DMS53 treated with DMSO at 0.1 percent for 48 hours (cell line): ENCODE data around the gene SNRPF.
"Not testable (repeated sequence)": the region's sequence is repeated elsewhere in the genome, so short reads cannot be mapped to it uniquely, and the experiment has no call there.

ENCODE experiments used
- DNase-seq: peaks from one replicate; lab custom pipeline; 2025; ENCODE audit not compliant: unreplicated experiment; lab: John Stamatoyannopoulos, UW

The SNRPF gene

DNA sequence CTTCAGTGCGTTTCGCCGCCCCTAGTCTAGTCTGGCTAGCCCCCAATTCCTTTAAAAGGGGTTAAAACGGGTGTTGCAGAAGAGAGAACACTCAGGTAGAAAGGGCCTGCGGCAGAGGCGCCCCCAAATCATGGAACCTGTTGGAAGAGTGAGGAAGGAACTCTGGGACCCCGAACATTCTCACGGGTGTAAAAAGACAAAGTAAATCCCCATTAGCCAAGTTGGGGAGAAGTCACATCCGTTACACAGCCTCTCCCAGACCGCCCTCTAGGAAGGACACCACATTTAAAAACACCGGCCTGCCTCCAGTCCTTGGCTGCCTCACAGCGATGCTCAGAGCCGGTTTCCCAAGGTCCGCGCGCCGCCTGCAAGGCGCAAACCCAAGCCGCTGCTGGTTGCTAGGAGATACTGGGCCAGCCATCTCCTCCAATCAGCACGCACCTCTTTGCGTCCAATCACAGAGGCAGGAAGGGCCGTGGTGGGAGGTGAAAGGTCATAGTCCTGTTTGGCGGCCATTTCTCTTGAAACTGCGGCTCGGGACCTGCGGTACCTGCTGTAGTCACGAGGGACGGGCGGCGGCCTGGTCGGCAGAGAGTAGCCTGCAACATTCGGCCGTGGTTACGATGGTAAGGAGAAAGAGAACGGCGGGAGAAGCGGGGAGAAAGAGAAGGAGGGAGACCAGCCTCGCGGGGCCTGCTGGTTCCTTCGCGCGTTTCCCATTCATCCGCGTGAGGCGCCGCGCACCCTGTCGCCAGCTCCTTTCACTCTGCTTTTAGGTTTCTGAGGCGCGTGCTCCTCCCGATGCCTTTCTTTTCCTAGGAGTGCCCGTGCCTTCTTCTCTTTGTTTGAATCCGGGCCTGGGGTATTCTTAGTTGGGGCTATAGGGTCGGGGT, at the start of gene SNRPF:
SNRPF (plus strand) TSS at position 502 of the 893 bp plus-strand sequence; CDS start at position 624, 122 bp downstream.
- DNase-seq = peak; percentile 97

DNA sequence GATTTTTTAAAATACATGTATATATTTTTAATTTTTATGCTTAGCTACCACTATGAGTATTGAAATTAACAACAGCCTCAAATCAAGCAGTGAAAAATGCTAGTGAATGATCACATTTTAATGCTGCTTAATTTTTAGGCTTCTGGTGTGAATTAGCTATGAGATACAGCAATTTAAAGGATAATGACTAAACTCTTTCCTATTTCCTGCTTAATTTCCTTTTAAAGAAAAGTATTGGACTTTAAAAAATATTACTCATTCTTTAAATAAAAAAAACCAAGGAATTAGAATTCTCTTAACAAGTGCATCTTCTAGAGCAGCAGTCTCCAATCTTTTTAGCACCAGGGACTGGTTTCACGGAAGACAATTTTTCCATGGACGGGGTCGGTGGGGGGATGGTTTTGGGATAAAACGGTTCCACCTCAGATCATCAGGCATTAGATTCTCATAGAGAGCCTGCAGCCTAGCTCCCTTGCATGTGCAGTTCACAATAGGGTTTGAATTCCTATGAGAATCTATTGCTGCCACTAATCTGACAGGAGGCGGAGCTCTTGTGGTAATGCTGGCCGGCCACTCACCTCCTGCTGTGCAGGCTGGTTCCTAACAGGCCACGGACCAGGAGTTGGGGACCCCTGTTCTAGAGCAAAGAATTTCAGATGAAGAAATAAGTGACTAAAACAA, 49.6 kb upstream of the SNRPF start:
- DNase-seq = no peak

DNA sequence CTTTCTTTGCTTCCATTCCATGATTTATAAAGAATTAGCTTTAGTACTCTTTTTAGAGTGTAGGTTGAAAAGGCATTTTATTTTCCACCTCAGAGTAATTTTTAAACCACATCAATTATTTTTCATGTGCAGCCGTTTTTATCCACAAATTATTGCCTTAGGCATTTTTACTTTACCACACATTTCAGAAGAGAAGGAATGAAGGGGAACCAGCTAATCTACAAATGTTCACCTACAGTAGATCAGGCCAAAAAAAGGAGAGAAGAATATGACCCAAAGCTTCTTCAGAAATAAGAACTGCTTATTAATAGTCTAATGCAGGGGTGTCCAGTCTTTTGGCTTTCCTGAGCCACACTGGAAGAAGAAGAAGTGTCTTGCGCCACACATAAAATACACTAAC, 48.3 kb upstream of the SNRPF start:
- no peak for DNase-seq

GRCh38 chr12:95812155-95812554, 46.6 kb upstream of the SNRPF start:
- DNase-seq = not testable (repeated sequence)

DNA sequence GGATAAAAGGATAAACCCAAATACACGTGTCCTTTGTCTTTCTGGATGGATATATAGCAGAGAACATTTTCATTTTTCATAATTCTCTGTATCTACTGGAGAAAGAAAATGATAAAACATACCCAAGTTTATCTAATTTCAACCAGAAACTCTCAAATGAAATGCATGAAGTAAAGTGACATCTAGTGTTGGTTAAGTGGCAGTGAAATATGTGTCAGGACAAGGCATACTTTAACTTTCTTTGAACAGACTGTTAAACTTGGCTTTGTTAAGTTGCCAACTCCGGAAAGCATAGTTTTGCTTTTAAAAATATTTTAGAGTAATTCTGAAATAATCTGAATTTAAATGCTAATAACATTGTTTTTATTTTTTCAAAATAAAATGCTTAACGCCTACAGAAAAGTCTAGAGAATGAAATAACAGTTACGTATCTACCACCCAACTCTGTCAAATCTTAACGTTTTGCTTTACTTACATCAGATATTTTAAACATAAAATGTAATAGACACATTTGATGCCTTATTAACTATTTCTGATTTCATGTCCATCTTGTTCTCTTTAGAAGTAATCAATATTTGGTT, 43.0 kb upstream of the SNRPF start:
- DNase-seq = peak; percentile 78

GRCh38 chr12:95820096-95820703, 38.6 kb upstream of the SNRPF start:
- DNase-seq = peak; percentile 63

- no peak for DNase-seq
Observed at GRCh38 chr12:95829395-95829794, 29.4 kb upstream of the SNRPF start.

DNA sequence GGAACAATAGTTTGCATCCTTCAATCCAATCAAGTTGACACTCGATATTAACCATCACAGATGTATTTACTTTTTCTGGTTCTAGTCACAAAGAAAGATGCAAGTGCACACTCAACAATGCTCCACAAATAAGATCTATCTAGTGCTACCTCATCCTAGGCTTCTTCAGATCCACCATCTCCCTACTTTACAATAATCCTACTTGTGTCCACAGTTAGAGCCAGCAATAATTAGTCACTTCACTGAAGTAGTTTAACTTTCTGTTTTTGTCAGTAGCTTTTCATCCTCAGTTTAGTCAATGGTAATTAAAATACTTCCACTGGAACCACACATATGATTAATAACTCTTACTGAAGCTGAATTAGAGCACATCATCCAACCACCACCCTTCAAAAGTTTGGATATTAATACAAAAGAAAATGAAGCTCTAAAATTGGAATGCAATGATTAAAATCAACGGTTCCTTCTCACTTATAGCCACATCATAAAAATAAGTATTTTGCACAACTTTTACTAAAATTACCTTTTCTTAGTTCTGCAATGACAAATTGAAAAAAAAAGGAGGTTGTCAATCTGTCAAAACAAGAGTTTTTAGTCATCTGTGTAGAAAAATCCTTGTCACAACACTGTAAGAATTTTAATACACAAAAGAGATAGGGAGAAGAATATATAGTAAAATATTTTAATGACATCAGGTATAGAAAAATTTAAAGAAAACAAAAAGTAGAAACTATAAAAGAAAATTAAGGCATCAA, 28.2 kb upstream of the SNRPF start:
- no peak for DNase-seq

- peak; percentile 71 for DNase-seq
Observed at GRCh38 chr12:95834572-95834971, 24.2 kb upstream of the SNRPF start.

DNA sequence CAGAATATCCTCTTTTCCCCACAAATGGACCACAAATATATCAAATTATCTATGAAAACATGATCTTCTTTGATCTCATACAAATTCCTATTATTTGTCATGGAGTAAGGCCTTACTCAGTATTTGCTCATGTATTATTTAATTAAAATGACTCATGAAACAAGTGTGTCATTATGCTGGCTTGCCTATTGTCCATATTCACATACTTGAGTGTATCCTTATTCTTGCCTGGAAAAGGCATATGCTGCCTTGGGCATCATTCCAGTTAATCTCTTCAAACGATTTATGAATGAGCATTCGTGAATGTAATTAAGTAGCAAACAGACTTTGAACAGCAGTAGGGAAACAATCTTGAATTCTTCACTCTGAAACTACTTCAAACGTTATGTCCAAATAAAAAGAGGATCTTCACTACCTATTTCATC, 22.6 kb upstream of the SNRPF start:
- peak; percentile 93 for DNase-seq

DNA sequence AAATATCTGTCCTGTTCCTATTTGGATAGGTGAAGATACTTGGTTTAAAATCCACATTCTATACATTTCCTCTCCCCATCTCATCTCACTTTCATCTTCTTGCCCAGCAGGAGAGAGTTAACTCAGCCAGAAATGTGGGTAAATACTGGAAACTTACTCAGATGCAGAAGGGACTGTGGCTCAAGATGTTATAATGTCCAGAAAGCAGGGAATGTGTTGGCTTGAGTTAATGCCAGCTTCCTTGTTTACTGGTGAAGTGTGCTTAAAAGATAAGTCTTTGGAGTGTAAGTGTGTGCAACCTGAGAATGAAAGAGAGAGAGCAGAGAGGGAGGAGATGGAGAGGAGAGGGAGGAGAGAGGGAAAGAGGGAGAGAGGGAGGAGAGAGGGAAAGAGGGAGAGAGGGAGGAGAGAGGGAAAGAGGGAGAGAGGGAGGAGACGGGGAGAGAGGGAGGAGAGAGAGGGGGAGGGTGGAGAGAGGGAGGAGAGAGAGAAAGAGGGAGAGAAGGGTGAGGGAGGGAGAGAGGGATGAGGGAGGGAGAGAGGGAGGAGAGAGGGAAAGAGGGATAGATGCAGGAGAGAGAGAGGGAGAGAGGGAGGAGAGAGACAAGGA, 22.0 kb upstream of the SNRPF start:
- DNase-seq = peak; percentile 85

DNA sequence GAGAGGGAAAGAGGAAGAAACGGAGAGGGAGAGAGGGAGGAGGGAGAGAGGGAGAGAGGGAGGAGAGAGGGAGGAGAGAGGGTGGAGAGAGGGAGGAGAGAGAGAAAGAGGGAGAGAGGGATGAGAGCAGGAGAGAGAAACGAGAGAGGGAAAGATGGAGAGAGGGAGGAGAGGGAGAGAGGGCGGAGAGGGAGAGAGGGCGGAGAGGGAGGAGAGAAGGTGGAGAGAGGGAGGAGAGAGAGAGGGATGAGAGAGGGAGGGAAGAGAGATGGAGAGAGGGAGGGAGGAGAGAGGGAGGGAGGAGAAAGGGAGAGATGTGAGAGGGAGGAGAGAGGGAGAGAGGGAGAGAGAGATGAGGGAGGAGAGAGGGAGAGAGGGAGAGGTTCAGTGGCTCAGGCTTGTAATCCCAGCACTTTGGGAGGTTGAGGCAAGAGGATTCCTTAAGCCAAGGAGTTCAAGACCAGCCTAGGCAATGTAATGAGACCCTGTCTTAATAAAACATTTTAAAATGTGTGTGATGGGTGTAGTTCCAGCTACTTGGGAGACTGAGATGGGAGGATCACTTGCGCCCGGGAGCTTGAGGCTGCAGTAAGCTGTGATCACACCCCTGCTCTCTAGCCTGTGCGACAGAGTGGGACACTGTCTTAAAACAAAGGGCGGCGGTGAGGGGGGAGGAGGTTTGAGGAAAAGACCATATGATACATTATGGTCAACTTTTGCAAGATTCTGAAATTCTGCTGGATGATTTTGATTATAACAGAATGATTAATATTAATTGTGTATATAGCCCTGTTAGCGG, 21.3 kb upstream of the SNRPF start:
- peak; percentile 24 for DNase-seq

DNA sequence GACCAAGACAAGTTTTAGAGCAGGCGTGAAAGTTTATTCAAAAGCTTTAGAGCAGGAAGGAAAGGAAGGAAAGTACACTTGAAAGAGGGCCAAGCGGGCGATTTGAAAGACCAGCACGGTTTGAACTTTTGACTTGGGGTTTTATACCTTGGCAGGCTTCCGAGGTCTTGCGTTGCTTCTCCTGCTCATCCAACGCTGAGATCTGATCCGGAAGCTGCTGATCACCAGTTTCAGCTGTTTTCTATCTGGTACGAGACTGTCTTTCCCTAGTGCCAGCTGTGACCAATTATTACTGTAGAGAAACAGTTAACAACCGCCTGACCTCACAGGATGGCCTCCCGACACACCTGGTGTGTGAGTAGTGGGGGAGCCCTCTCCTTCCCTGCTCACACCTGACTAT, 20.6 kb upstream of the SNRPF start:
- peak; percentile 91 for DNase-seq

DNA sequence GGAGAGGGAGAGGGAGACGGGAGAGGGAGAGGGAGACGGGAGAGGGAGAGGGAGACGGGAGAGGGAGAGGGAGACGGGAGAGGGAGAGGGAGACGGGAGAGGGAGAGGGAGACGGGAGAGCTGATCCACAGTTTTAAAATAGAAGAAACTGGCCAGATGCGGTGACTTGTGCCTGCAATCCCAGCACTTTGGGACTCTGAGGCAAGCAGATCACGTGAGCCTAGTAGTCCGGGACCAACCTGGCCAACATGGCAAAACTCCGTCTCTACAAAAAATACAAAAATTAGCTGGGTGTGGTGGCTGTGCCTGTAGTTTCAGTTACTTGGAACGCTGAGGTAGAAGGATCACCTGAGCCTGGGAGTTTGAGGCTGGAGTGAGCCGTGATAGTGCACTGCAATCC, 16.3 kb upstream of the SNRPF start:
- not testable (repeated sequence) for DNase-seq

GRCh38 chr12:95848575-95849388, 10.0 kb upstream of the SNRPF start:
- peak; percentile 71 for DNase-seq

DNA sequence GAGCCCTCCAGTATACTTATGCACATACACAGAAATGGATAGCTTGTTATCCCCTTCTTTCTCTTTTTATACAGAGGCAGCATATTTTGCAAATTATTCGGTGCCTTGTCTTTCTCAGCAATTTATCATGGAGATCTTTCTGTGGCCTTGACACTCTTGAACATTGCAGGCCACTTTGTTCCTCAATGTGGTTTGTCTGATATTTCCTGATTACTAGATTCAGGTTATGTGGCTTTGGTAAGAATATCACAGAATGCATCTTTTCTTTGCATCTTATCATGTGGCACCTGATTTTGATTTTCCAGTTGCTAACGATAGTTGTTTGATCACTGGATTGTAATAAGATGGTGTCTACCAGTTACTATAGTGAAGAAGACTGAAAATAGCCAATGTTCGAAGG, 7.1 kb upstream of the SNRPF start:
- no peak for DNase-seq

DNA sequence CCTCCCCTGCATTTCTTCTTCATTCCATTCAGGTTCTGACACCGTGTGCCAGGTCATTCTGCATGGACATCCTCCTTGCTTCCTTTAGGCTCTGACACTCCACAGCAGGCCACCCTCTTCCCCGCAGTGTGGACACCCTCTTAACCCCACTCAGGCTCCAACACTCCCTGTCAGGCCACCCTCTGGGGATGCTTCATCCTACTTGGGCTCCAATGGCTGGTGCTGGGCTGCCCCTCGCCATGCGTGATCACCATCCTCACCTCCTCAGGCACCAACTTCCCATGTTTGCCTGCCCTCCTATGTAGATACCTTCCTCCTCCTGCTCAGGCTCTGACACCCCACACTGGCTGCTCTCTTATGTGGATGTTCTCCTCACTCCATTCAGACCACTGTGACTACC, 6.6 kb upstream of the SNRPF start:
- no peak for DNase-seq

- no peak for DNase-seq
Observed at GRCh38 chr12:95857156-95857555, 1.6 kb upstream of the SNRPF start.

DNA sequence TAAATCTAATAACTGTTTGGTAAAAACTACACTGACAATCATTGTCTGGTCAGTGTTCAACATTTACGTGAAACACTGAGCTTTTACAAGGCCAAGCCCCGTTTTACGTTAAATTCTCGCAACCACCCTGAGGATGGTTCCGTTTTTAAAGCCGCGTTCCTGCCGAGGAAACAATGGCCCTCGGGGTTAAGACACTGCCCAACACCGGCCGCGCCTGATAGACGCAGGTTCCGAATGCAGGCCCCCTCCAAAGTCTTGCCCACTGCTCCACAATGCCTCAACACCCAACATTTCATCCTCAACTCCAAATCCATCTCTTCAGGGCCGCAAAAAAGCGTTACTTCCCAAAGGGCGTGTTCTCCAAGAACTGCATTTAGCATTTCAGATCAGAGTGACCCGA, 953 bp upstream of the SNRPF start:
- DNase-seq = no peak
